Rectal smooth muscle tissue (tissue), 1 donor: ENCODE measurements around the gene SLC13A4.
"Not testable (repeated sequence)": the region's sequence is repeated elsewhere in the genome, so short reads cannot be mapped to it uniquely, and the experiment has no call there.

ENCODE experiments used
- H3K27ac ChIP-seq: one replicate; pipeline ENCODE4 v1.7.0; 2013; ENCODE audit warnings: low read depth, low read length, inconsistent platforms
- H3K27me3 ChIP-seq: one replicate; pipeline ENCODE4 v1.7.0; 2013; ENCODE audit warnings: low read length; ENCODE audit not compliant: control insufficient read depth, insufficient read depth
- H3K36me3 ChIP-seq: one replicate; pipeline ENCODE4 v1.7.0; 2013; ENCODE audit warnings: low read length; ENCODE audit not compliant: control insufficient read depth, insufficient read depth
- H3K4me1 ChIP-seq: one replicate; pipeline ENCODE4 v1.7.0; 2013; ENCODE audit warnings: low read length; ENCODE audit not compliant: control insufficient read depth, insufficient read depth
- H3K4me3 ChIP-seq: one replicate; pipeline ENCODE4 v1.7.0; 2013; ENCODE audit warnings: low read length
- H3K9ac ChIP-seq: one replicate; pipeline ENCODE4 v1.7.0; 2013; ENCODE audit warnings: low read length

SLC13A4 gene

GRCh38 chr7:135744938-135745702 lies 17.1 kb upstream of the SLC13A4 start:
- no peak overlapping the region for H3K4me3 ChIP-seq
- no peak overlapping the region for H3K27ac ChIP-seq
- no peaks in the 10 kb centered on the region for H3K36me3 ChIP-seq
- no peaks in the 10 kb centered on the region for H3K27me3 ChIP-seq
- H3K9ac ChIP-seq, result no peak overlapping the region
- H3K4me1 ChIP-seq, result peaks cover 9% of the 10 kb centered on the region

DNA sequence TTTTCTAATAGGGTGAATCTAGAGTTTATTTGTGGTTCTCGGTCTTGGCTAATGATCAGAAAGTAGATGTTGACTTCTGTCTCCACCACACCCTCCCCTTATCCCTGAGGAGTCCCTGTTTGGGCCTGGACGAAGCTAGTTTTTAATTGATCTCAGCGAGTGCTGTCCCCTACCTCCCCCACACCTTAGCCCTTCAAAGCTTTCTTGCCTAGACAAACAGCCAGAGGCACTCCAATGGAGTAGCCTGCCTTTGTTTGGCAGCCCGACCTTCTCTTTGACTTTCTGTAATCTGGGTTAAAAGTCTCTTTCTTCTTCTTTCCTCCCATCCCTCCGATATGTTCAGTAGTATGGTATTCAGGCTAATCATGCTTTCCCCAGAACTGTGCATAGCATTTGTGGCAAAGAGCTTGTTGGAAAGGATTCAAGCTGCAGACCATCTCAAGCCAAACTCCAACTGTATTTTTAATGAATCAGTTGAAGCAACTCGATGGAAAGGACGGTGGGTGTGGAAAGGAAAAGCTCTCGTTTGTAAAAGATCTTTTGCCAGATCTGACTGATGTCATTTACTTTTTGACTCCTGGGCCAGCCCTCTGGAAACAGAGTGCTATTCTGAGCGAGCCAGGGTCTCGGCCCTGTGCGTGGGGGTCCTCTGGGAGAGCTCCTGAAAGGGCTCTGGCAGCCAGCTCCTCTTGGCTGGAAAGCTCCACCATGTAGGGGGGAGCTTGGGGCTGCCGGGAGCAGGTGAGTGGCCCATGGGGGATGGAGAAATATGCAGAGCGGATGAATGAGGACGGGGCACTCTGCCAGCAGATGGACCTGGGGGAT lies 16.1 kb upstream of the SLC13A4 start:
- Histone ChIP-seq H3K27me3 (no peaks in the 10 kb centered on the region), H3K9ac (no peak overlapping the region), H3K4me1 (peaks cover 8% of the 10 kb centered on the region), H3K4me3 (no peak overlapping the region), H3K27ac (no peak overlapping the region), H3K36me3 (no peaks in the 10 kb centered on the region)

DNA sequence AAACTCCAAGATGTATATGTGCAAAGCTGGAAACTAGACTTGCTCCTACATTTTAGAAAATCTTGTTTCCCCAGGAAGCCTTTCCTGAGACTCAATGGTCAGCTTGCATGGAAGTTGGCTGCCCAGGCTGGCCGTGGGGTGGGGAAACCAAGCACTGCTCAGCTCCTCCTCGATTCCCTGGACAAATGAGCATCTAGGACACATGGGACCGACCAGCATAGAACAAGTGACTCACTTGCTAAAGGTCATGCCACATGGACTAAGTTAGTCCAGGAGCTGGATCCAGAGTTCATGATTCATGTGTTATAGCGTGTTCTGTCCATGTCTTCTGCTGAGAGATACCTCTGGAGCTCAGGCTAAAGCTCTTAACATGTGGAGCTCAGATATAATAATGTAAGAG lies 14.4 kb upstream of the SLC13A4 start:
- no peaks in the 10 kb centered on the region for H3K4me1 ChIP-seq
- no peak overlapping the region for H3K27ac ChIP-seq
- H3K4me3 ChIP-seq, result no peak overlapping the region
- no peaks in the 10 kb centered on the region for H3K36me3 ChIP-seq
- H3K27me3 ChIP-seq, result no peaks in the 10 kb centered on the region
- no peak overlapping the region for H3K9ac ChIP-seq

- Histone ChIP-seq H3K27ac (no peak overlapping the region), H3K4me3 (no peak overlapping the region), H3K36me3 (no peaks in the 10 kb centered on the region), H3K4me1 (no peaks in the 10 kb centered on the region), H3K27me3 (no peaks in the 10 kb centered on the region), H3K9ac (no peak overlapping the region)
Measured at GRCh38 chr7:135741905-135742304, 13.9 kb upstream of the SLC13A4 start.

DNA sequence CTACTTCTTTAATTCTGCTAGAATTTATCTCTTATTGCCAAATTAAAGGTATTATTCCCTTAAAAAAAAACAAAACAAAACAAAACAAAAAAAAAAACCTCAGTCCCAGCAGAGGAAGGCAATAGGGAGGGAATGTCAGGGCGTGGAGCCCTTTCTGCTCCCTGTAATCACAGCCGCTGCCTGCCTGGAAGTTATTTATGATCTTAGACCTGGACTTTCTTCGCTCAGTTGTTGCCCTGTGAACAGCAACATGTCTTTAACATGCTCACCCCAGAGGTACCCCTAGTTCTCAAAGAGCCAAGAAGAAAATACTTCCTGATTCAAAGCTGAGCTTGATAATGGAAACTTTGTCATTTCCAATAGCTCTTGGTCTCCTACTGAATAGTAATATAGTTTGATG lies 12.9 kb upstream of the SLC13A4 start:
- Histone ChIP-seq H3K36me3 (no peaks in the 10 kb centered on the region), H3K4me1 (no peaks in the 10 kb centered on the region), H3K9ac (no peak overlapping the region)

DNA sequence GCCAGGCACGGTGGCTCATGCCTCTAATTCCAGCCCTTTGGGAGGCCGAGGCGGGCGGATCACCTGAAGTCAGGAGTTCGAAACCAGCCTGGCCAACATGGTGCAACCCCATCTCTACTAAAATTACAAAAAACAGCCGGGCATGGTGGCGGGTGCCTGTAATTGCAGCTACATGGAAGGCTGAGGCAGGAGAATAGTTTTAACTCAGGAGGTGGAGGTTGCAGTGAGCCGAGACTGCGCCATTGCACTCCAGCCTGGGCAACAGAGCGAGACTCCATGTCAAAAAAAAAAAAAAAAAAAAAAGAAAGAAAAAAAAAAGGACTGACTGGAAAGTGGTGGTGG lies 9.3 kb upstream of the SLC13A4 start:
- not testable (repeated sequence) for H3K27ac ChIP-seq, H3K4me3 ChIP-seq, H3K36me3 ChIP-seq, H3K27me3 ChIP-seq, H3K9ac ChIP-seq, H3K4me1 ChIP-seq

More for the DNA sequence above, 12.9 kb upstream of the SLC13A4 start:
- Histone ChIP-seq H3K27me3 (no peaks in the 10 kb centered on the region), H3K4me3 (no peak overlapping the region), H3K27ac (no peak overlapping the region)

GRCh38 chr7:135736586-135737305 lies 8.8 kb upstream of the SLC13A4 start:
- H3K4me3 ChIP-seq, result no peak overlapping the region
- no peaks in the 10 kb centered on the region for H3K27me3 ChIP-seq
- H3K4me1 ChIP-seq, result no peaks in the 10 kb centered on the region
- no peak overlapping the region for H3K27ac ChIP-seq
- H3K9ac ChIP-seq, result no peak overlapping the region
- H3K36me3 ChIP-seq, result no peaks in the 10 kb centered on the region

DNA sequence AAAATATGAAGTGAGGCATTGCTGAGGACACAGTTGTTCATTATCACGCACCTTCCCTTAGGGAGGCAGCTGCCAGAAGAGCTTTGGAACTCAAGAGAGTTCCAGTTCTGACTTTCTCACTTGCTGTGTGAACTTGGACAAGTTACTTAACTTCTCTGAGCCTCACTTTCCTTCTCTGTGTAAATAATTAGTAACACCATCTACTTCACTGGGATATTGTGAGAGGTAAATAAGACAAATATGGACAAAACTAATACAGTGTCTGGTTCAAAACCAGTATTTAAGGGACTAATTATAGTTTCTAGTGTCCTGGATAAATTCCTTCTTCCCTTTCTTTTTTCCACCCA lies 6.3 kb upstream of the SLC13A4 start:
- H3K9ac ChIP-seq, result no peak overlapping the region
- H3K4me3 ChIP-seq, result no peak overlapping the region
- no peaks in the 10 kb centered on the region for H3K36me3 ChIP-seq
- H3K4me1 ChIP-seq, result no peaks in the 10 kb centered on the region
- no peak overlapping the region for H3K27ac ChIP-seq
- H3K27me3 ChIP-seq, result no peaks in the 10 kb centered on the region

DNA sequence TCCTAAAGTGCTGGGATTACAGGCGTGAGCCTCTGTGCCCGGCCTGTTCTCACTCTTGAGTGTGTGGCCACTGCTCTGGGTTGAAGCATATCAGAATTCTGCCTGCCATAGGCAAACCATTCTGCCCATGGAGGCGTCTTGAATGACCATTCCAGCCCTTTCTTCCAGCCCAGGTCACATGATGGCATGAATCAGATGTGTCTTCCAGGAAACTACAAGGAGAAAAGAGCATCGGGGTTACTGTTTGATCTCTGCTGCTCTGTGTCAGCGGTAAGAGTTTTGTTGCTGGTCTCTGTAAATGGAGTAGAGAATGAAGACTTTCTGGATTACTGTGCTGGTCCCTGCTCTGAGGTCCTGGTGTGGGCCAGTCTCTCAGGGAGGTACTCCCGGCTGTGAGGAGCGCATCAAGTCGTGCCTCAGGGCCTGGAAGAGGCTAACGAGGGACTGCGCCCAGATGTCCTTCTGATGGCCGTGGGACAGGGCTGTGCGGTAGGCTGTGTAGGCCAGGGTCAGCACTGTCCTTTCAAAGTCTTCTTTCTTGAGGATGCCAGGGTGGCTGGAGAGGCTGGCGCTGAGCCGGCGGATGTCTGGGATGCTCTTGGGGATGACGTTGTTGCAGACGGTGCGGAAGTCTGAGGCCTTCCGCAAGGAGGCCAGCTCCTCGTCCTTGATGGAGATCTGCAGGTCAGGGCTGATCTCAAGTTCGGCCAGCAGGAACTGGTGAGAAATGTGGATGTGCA lies 5.8 kb upstream of the SLC13A4 start:
- Histone ChIP-seq H3K36me3 (no peaks in the 10 kb centered on the region), H3K9ac (no peak overlapping the region), H3K27ac (no peak overlapping the region), H3K4me3 (no peak overlapping the region), H3K4me1 (no peaks in the 10 kb centered on the region), H3K27me3 (no peaks in the 10 kb centered on the region)

DNA sequence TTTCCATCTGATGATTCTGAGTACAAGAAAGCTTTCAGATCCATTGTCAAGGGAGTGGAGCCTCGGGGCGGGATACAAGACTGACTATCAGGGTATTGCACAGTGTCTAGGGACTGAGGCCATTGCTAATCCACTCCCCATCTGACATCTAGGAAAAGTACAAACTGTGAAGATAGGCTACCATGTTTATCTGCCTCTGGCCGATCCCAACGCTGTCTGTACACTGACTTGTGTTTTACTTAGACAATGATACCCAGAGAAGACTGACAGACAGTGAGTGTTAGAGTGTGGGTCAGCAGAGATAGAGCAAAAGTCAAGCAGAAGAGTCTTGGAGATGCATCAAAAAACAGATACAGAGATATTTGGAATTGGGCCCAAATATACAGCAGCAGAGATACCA lies 3.1 kb upstream of the SLC13A4 start:
- Histone ChIP-seq H3K27ac (no peak overlapping the region), H3K4me1 (no peaks in the 10 kb centered on the region), H3K36me3 (no peaks in the 10 kb centered on the region), H3K4me3 (no peak overlapping the region), H3K9ac (no peak overlapping the region), H3K27me3 (no peaks in the 10 kb centered on the region)

- Histone ChIP-seq H3K9ac (no peak overlapping the region), H3K4me3 (no peak overlapping the region), H3K36me3 (no peaks in the 10 kb centered on the region), H3K27me3 (no peaks in the 10 kb centered on the region), H3K4me1 (no peaks in the 10 kb centered on the region), H3K27ac (no peak overlapping the region)
Measured at GRCh38 chr7:135729230-135729629, 1.2 kb upstream of the SLC13A4 start.
